ENCODE data around the gene ABCC9. TPM values are rescaled to one million over a fixed set of nuclear protein-coding genes. Genes with fewer than 3 reads are reported as not detected.

The ABCC9 gene
- total RNA-seq, 4 donors from 2014 or later = 39.7 to 118 (median 78.4) TPM

DNA sequence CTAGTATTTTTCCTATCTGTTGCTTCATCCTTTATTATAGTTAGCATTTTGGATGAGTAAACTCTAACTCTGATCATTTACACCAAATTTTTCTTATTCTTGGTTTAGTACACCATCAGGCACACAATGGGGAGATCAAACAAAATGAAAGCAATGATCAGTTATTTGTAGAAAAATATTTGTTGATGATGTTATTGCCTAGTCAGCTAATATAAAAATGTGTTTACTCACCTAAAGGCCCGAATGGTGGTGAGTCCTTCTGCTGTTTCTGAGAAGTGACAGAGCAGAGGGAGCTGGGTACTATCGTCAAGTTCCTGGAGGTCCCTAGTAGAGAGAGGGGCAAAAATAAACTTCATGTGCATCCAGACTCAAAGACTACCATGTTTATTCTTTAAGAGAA lies 103.4 kb downstream of the ABCC9 start:
- no peak overlapping the region for H3K4me3 ChIP-seq
- TF ChIP-seq POLR2A (IDR thresholded peaks at IDR 0.05) (no peak), CTCF (IDR thresholded peaks at IDR 0.05) (no peak)
- intact Hi-C loops (cut with DNase I; ENCODE audit: low total_unique reads) = loop anchor here (10.0 kb wide), 1 partner anchor 107 kb away; the partner anchor contains the start of gene ABCC9
- H3K4me1 ChIP-seq = no peaks in the 10 kb centered on the region
- H3K27ac ChIP-seq = no peak overlapping the region
- H3K9me3 ChIP-seq = no peaks in the 10 kb centered on the region
- DNase-seq = no peak
- H3K36me3 ChIP-seq = no peaks in the 10 kb centered on the region
- no peaks in the 10 kb centered on the region for H3K27me3 ChIP-seq

GRCh38 chr12:21831791-21832344 lies 109.4 kb downstream of the ABCC9 start:
- Histone ChIP-seq H3K9me3 (no peaks in the 10 kb centered on the region), H3K4me3 (no peak overlapping the region), H3K4me1 (peaks cover 0 to 13% of the 10 kb centered on the region in 2 donors), H3K36me3 (no peaks in the 10 kb centered on the region), H3K27ac (peak overlapping the region; percentile 91 to 95), H3K27me3 (no peaks in the 10 kb centered on the region)
- DNase-seq = peak; percentile 77 to 88
- intact Hi-C loops (cut with DNase I; ENCODE audit: low total_unique reads) = loop anchor here (10.0 kb wide), 1 partner anchor 113 kb away; the partner anchor contains the start of gene ABCC9
- TF ChIP-seq POLR2A (IDR thresholded peaks at IDR 0.05) = no peak
- no peak for TF ChIP-seq CTCF (IDR thresholded peaks at IDR 0.05)

DNA sequence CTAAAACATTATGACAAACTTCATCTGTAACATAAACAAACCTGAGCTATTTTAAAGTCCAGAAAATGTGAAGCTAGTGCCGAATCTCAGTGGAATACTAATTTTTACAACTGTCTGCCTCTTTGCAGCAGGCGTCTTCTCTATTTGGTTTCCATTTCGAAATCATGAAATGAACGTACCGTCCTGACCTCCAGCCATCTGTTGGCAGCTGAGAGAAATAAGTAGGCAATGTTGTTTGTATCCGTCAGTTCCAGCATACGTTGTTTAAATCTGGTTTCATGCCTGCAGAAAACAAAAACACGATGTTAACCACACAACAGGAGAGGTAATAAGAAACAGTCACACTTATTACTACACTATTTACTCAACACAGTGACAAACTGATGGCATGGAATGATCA lies 112.4 kb downstream of the ABCC9 start:
- Histone ChIP-seq H3K9me3 (no peaks in the 10 kb centered on the region), H3K27ac (peak overlapping the region; percentile 91 to 95), H3K36me3 (no peaks in the 10 kb centered on the region), H3K4me1 (peaks cover 0 to 13% of the 10 kb centered on the region in 2 donors), H3K4me3 (no peak overlapping the region), H3K27me3 (no peaks in the 10 kb centered on the region)
- intact Hi-C loops (cut with DNase I; ENCODE audit: low total_unique reads) = loop anchor here (10.0 kb wide), 1 partner anchor 54 kb away; the partner anchor contains the start of gene KCNJ8
- TF ChIP-seq POLR2A (IDR thresholded peaks at IDR 0.05) (no peak), CTCF (IDR thresholded peaks at IDR 0.05) (no peak)
- peak; percentile 53 to 76 for DNase-seq

- H3K36me3 ChIP-seq = no peaks in the 10 kb centered on the region
- peak overlapping the region; percentile 91 to 95 for H3K27ac ChIP-seq
- H3K9me3 ChIP-seq = no peaks in the 10 kb centered on the region
- peaks cover 0 to 13% of the 10 kb centered on the region in 2 donors for H3K4me1 ChIP-seq
- DNase-seq = peak in 1 of 2 donors; percentile 36
- no peaks in the 10 kb centered on the region for H3K27me3 ChIP-seq
- intact Hi-C loops (cut with DNase I; ENCODE audit: low total_unique reads) = loop anchor here (10.0 kb wide), 1 partner anchor 53 kb away; the partner anchor contains the start of gene KCNJ8
- TF ChIP-seq CTCF (IDR thresholded peaks at IDR 0.05) = no peak
- no peak for TF ChIP-seq POLR2A (IDR thresholded peaks at IDR 0.05)
- no peak overlapping the region for H3K4me3 ChIP-seq
Measured at GRCh38 chr12:21828136-21828775, 113.0 kb downstream of the ABCC9 start.

- no peaks in the 10 kb centered on the region for H3K36me3 ChIP-seq
- no peak for TF ChIP-seq CTCF (IDR thresholded peaks at IDR 0.05)
Measured at GRCh38 chr12:21827083-21827482, 114.1 kb downstream of the ABCC9 start.

More at GRCh38 chr12:21827083-21827482, 114.1 kb downstream of the ABCC9 start:
- DNase-seq = no peak
- H3K27me3 ChIP-seq = no peaks in the 10 kb centered on the region
- no peaks in the 10 kb centered on the region for H3K9me3 ChIP-seq
- H3K4me1 ChIP-seq = peaks cover 0 to 17% of the 10 kb centered on the region in 2 donors
- no peak overlapping the region for H3K4me3 ChIP-seq
- H3K27ac ChIP-seq = peak overlapping the region; percentile 91 to 95
- intact Hi-C loops (cut with DNase I; ENCODE audit: low total_unique reads) = loop anchor here (10.0 kb wide), 1 partner anchor 52 kb away; the partner anchor contains the start of gene KCNJ8
